OCI-LY1 (cell line): Measurements from ENCODE around the gene HM13.

Source experiments
- CTCF ChIP-seq: fragments of 200-600 bp; sonication (generic), shearing (Covaris generic); IDR thresholded peaks from 2 replicates; pipeline ENCODE4 v1.5.1; 2017; ENCODE audit warnings: mild to moderate bottlenecking, antibody characterized with exemption, low read length, moderate library complexity, mixed read lengths
- EZH2 ChIP-seq: fragments of 200-600 bp; sonication (generic), shearing (Covaris generic); IDR thresholded peaks from 2 replicates; pipeline ENCODE4 v1.8.0; 2017; ENCODE audit warnings: borderline replicate concordance, mixed run types, mild to moderate bottlenecking, antibody characterized with exemption, low read length, moderate library complexity, mixed read lengths

GRCh38 chr20:31567380-31567720 is 53.1 kb downstream of the HM13 start:
- TF ChIP-seq CTCF (no peak), EZH2 (no peak)
